ENCODE data around the gene METTL23. TPM values are rescaled to one million over a fixed set of nuclear protein-coding genes. Genes with fewer than 3 reads are reported as not detected.
"Not testable (repeated sequence)": the region's sequence is repeated elsewhere in the genome, so short reads cannot be mapped to it uniquely, and the experiment has no call there.

The METTL23 gene
- total RNA-seq, 2 experiments from 2014 or later = 30.7 to 30.9 TPM

- ChIA-PET POLR2A (interaction anchor here (1.0 kb wide), 1 partner anchor 362 kb away, joined by 3 read pairs; no protein-coding TSS in a partner anchor), CTCF (interaction anchor here (1.6 to 2.7 kb wide), 2 partner anchors 10 to 67 kb away, joined by 7 to 11 read pairs; no protein-coding TSS in a partner anchor)
- ATAC-seq (no peak), DNase-seq (no peak)
- TF ChIP-seq, protein P1, sequence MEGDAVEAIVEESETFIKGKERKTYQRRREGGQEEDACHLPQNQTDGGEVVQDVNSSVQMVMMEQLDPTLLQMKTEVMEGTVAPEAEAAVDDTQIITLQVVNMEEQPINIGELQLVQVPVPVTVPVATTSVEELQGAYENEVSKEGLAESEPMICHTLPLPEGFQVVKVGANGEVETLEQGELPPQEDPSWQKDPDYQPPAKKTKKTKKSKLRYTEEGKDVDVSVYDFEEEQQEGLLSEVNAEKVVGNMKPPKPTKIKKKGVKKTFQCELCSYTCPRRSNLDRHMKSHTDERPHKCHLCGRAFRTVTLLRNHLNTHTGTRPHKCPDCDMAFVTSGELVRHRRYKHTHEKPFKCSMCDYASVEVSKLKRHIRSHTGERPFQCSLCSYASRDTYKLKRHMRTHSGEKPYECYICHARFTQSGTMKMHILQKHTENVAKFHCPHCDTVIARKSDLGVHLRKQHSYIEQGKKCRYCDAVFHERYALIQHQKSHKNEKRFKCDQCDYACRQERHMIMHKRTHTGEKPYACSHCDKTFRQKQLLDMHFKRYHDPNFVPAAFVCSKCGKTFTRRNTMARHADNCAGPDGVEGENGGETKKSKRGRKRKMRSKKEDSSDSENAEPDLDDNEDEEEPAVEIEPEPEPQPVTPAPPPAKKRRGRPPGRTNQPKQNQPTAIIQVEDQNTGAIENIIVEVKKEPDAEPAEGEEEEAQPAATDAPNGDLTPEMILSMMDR (IDR thresholded peaks at IDR 0.05) = no peak
- H3K36me3 Mint-ChIP-seq (ENCODE audit: low read depth) = no peaks in the 10 kb centered on the region
- no peaks in the 10 kb centered on the region for H3K27me3 Mint-ChIP-seq
- no peak overlapping the region for H3K4me3 Mint-ChIP-seq
- H3K27ac Mint-ChIP-seq = no peak overlapping the region
- no peaks in the 10 kb centered on the region for H3K4me1 Mint-ChIP-seq (ENCODE audit: low read depth)
- H3K9me3 Mint-ChIP-seq = no peaks in the 10 kb centered on the region
- intact Hi-C loops (cut with micrococcal nuclease) = no loop called here
Observed at GRCh38 chr17:76691379-76692191, 35.1 kb upstream of the METTL23 start.

DNA sequence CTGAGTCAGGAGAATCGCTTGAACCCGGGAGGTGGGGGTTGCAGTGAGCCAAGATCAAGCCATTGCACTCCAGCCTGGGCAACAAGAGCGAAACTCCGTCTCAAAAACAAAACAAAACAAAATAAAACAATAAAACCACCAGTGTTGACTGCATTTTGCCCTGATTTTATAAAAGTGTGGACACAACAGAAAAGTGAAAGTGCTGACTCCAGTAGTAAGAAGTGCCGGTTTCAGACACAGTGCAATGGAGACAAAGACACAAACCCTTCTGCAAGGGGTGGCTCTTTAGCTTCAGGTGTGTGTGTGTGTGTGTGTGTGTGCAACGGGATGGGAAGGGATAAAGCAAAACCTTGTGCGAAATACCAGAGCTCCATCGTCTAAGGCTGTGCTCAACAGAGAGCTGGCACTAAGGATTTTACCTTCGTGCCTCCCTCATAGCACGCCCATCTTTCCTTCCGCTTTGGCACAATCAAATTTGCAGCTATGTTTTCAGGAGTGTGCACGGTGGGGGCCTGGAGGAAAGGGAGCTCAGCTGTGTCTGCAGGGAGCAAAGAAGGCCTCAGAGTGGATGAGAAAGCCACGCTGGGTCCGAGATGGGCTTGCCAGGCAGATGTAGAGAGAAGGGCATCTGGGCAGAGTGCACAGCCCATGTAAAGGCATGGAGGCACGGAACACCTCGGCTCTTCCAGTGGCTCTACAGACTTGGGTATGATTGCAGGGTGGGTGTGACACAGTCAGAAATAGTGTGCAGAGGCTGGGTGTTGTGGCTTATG lies 31.4 kb upstream of the METTL23 start:
- ATAC-seq (no peak), DNase-seq (no peak)
- intact Hi-C loops (cut with micrococcal nuclease) = no loop called here
- Mint-ChIP-seq H3K4me3 (no peak overlapping the region), H3K4me1 (ENCODE audit: low read depth) (no peaks in the 10 kb centered on the region), H3K36me3 (ENCODE audit: low read depth) (no peaks in the 10 kb centered on the region), H3K27me3 (no peaks in the 10 kb centered on the region), H3K9me3 (no peaks in the 10 kb centered on the region), H3K27ac (no peak overlapping the region)
- POLR2A ChIA-PET = interaction anchor here (1.1 kb wide), 1 partner anchor 23 kb away, joined by 4 read pairs; no protein-coding TSS in a partner anchor
- CTCF ChIA-PET = interaction anchor here (1.0 to 3.0 kb wide), 2 partner anchors 14 to 71 kb away, joined by 4 to 14 read pairs; no protein-coding TSS in a partner anchor
- TF ChIP-seq, protein P1 (IDR thresholded peaks at IDR 0.05) = no peak

GRCh38 chr17:76696763-76697701 lies 29.6 kb upstream of the METTL23 start:
- ChIA-PET CTCF (interaction anchor here (0.7 to 3.0 kb wide), 3 partner anchors 8 to 16 kb away, joined by 3 to 14 read pairs (median 3); no protein-coding TSS in a partner anchor), POLR2A (interaction anchor here (0.5 kb wide), 1 partner anchor 114 kb away, joined by 3 read pairs; no protein-coding TSS in a partner anchor)
- H3K27me3 Mint-ChIP-seq = no peaks in the 10 kb centered on the region
- ATAC-seq (no peak), DNase-seq (no peak)
- no peaks in the 10 kb centered on the region for H3K9me3 Mint-ChIP-seq
- no peak overlapping the region for H3K4me3 Mint-ChIP-seq
- H3K4me1 Mint-ChIP-seq (ENCODE audit: low read depth) = no peaks in the 10 kb centered on the region
- H3K36me3 Mint-ChIP-seq (ENCODE audit: low read depth) = no peaks in the 10 kb centered on the region
- TF ChIP-seq, protein P1 (IDR thresholded peaks at IDR 0.05) = no peak
- intact Hi-C loops (cut with micrococcal nuclease) = no loop called here
- H3K27ac Mint-ChIP-seq = no peak overlapping the region

DNA sequence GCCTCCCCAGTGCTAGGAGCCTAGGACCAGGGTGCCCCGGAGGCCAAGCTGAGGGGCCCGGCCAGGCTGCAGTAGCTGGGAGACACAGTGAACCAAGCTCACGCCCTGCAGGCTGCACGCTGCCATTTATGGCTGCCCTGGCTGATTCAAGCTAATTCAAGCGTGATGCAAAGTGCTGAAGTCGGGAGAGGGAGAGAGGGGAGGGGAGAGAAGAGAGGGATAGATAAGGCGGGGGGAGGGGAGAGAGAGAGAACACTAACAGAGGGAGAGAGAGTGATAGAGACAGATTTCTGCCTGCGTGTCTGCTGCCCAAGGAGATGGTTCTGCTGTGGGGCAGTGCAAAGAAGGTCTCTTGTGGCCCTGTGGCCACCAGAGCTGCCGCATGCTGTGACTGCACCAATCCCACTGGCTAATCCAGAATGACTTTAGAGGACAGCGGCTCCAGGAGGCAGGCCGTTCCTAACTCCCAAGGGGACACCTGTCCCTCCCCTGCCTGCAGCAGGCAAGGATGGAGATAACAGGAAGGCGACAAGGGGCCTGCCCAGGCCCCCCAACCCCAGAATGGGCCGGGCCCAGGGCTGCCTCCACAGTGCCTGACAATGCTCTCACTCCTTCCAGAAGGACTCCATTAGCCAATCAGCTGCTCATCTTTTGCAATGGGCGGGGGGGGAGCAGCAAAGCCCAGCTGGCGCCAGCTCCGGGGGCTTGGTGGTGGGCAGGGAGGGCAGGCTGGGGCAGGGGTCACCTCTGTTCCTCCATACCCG lies 28.8 kb upstream of the METTL23 start:
- no peak for ATAC-seq
- intact Hi-C loops (cut with micrococcal nuclease) = no loop called here
- ChIA-PET POLR2A (interaction anchor here (0.6 to 0.8 kb wide), 2 partner anchors 39 to 743 kb away, joined by 3 read pairs; partner anchors contain the start of gene SRSF2), CTCF (interaction anchor here (3.0 kb wide), 1 partner anchor 16 kb away, joined by 14 read pairs; no protein-coding TSS in a partner anchor)
- H3K36me3 Mint-ChIP-seq (ENCODE audit: low read depth) = no peaks in the 10 kb centered on the region
- no peak overlapping the region for H3K27ac Mint-ChIP-seq
- H3K9me3 Mint-ChIP-seq = no peaks in the 10 kb centered on the region
- no peaks in the 10 kb centered on the region for H3K4me1 Mint-ChIP-seq (ENCODE audit: low read depth)
- no peaks in the 10 kb centered on the region for H3K27me3 Mint-ChIP-seq
- H3K4me3 Mint-ChIP-seq = no peak overlapping the region
- DNase-seq = no peak
- TF ChIP-seq, protein P1 (IDR thresholded peaks at IDR 0.05) = no peak

- H3K36me3 Mint-ChIP-seq (ENCODE audit: low read depth); ATAC-seq; H3K27me3 Mint-ChIP-seq; CTCF ChIA-PET; H3K4me1 Mint-ChIP-seq (ENCODE audit: low read depth); H3K27ac Mint-ChIP-seq; H3K9me3 Mint-ChIP-seq; H3K4me3 Mint-ChIP-seq; DNase-seq; intact Hi-C loops (cut with micrococcal nuclease): not testable (repeated sequence)
- POLR2A ChIA-PET = interaction anchor here (0.6 to 0.8 kb wide), 2 partner anchors 38 to 744 kb away, joined by 3 read pairs; partner anchors contain the start of gene SRSF2
Observed at GRCh38 chr17:76698466-76698977, 28.1 kb upstream of the METTL23 start.
